ENCODE results near the gene CR1. TPM values are rescaled to one million over a fixed set of nuclear protein-coding genes. Genes with fewer than 3 reads are reported as not detected.

The CR1 gene
- total and polyA plus RNA-seq, 2 of the 4 experiments (the other 2 are of a cell fraction) = not detected

- H3K23ac ChIP-seq (ENCODE audit: low read depth, low read length) = no peak overlapping the region
- no peak overlapping the region for H4K91ac ChIP-seq (ENCODE audit: insufficient read depth, low read depth, low read length)
- H3K36me3 ChIP-seq (ENCODE audit: control insufficient read depth, insufficient read depth, low read length) = no peaks in the 10 kb centered on the region
- in situ Hi-C loops (cut with MboI; ENCODE audit: low sequenced_read_pairs) (no loop called here), dilution Hi-C loops (cut with HindIII; ENCODE audit: low sequenced_read_pairs, unreplicated experiment) (no loop called here), intact Hi-C loops (cut with micrococcal nuclease) (no loop called here)
- no peak overlapping the region for H3K9ac ChIP-seq (ENCODE audit: low read depth, low read length)
- no TSS peak for BruUV-seq (replicated peaks)
- 20% methylated on average over 1 of the region's 1 CpG; no CpG with 5 or more reads in 1 of the 2 experiments for WGBS, 2 experiments (ENCODE audit: extremely low coverage in 2 of 2, insufficient read length in 1 of 2)
- DNase-seq (no peak), ATAC-seq (ENCODE audit: low read depth) (no peak)
- no peak overlapping the region for H3K56ac ChIP-seq (ENCODE audit: extremely low read depth, insufficient read depth, low read length)
- H2BK5ac ChIP-seq (ENCODE audit: low read depth, low read length, poor library complexity, severe bottlenecking) = no peak overlapping the region
- no peak overlapping the region for H3K18ac ChIP-seq (ENCODE audit: low read depth, low read length)
- no peak overlapping the region for H2BK20ac ChIP-seq (ENCODE audit: low read depth, low read length)
- H3K14ac ChIP-seq (replicated peaks; ENCODE audit: low read depth, low read length) = no peak overlapping the region
- H2AK5ac ChIP-seq (ENCODE audit: low read depth, low read length) = no peak overlapping the region
- peaks cover 2% of the 10 kb centered on the region; the same call in 1 of the 2 replicates for H3K4me1 ChIP-seq (ENCODE audit: control insufficient read depth, insufficient read depth, low read length)
- H4K5ac ChIP-seq (ENCODE audit: low read depth, low read length) = no peak overlapping the region
- H2AK9ac ChIP-seq (replicated peaks; ENCODE audit: low read depth, low read length, poor library complexity) = no peak overlapping the region
- H3K4me2 ChIP-seq (ENCODE audit: low read depth, low read length) = no peak overlapping the region
- POLR2A ChIA-PET (ENCODE audit: unreplicated experiment) = no interaction called here
- TF ChIP-seq CHD1 (IDR thresholded peaks at IDR 0.05; ENCODE audit: low read depth, low read length) (no peak), NFE2L2 (IDR thresholded peaks at IDR 0.05; ENCODE audit: low read depth, low read length) (no peak), RFX5 (IDR thresholded peaks at IDR 0.05; ENCODE audit: low read depth, low read length) (no peak), FOS (IDR thresholded peaks at IDR 0.05; ENCODE audit: low read depth, low read length) (no peak), MAFK (IDR thresholded peaks at IDR 0.05; ENCODE audit: low read depth, low read length) (no peak), RCOR1 (IDR thresholded peaks at IDR 0.05; ENCODE audit: insufficient replicate concordance, low read length) (no peak), MXI1 (IDR thresholded peaks at IDR 0.05; ENCODE audit: borderline replicate concordance, low read depth, low read length) (no peak), RAD21 (IDR thresholded peaks at IDR 0.05; ENCODE audit: low read length) (no peak), CEBPB (IDR thresholded peaks at IDR 0.05; ENCODE audit: low read depth, low read length) (no peak), POLR2A (IDR thresholded peaks at IDR 0.05; ENCODE audit: low read depth, low read length) (no peak)
- no peak overlapping the region for H4K8ac ChIP-seq (ENCODE audit: low read depth in 2 of 2, low read length in 2 of 2)
- H4K20me1 ChIP-seq (ENCODE audit: insufficient read depth, low read length) = no peaks in the 10 kb centered on the region
- no peak overlapping the region for H3K27ac ChIP-seq (ENCODE audit: insufficient read depth, low read length)
- no peak overlapping the region for H2AFZ ChIP-seq (replicated peaks; ENCODE audit: low read length, poor library complexity)
- no peaks in the 10 kb centered on the region for H3K9me3 ChIP-seq (ENCODE audit: control insufficient read depth, insufficient read depth, low read length)
- CTCF ChIA-PET = no interaction called here
- H3K9me1 ChIP-seq (ENCODE audit: insufficient read depth, low read length) = no peaks in the 10 kb centered on the region
- H3K4me3 ChIP-seq (ENCODE audit: insufficient read depth, low read depth, low read length) = no peak overlapping the region
- no peaks in the 10 kb centered on the region for H3K79me1 ChIP-seq (ENCODE audit: low read depth in 1 of 2, low read length in 2 of 2)
- no peak overlapping the region for H2BK120ac ChIP-seq (ENCODE audit: low read depth, low read length)
- H3K4ac ChIP-seq (ENCODE audit: low read depth, low read length) = no peak overlapping the region
- no peak overlapping the region for H2BK15ac ChIP-seq (ENCODE audit: low read depth, low read length)
- peaks cover 26% of the 10 kb centered on the region for H3K27me3 ChIP-seq (ENCODE audit: control insufficient read depth, insufficient read depth, low read length)
Measured at GRCh38 chr1:207453710-207454045, 42.3 kb upstream of the CR1 start.

Measured in IMR-90 (cell line).